Measurements from ENCODE around the gene MCAT.

The MCAT gene

DNA sequence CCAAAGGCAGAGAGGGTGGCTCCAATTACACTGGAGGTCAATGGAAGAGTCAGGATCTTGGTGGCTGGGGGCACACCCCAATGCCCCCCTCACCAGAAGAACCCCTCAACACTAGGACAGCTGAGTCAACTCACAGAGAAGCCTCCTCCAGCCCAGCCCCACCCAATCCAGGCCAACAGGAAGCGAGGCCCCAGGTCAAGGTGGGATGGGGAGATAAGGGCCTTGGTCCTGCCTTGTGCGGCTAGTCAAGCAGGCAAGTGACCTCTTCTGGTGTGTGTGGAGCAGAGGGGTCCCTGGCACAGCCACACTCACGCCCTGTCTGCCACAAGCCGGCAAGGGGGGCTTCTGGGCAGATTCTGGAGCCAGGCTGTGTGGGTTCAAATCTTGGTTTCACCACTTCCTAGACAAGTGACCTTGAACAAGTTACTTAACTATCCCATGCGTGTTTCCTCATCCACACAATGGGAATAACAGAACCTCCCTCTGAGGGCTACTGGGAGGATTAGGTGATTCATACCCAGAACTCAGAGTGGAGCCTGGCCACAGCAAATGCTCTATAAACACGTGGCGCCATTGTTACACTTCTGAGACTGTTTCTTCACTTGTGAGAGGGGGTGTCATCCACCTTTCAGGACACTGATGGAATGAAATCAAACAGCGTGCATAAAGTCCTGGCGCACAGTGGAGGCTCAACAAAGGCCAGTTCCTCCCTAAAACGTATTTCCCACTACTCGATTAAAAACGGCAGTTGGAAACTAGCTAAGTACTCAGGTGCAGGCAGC is 40.5 kb upstream of the MCAT start:
- Histone ChIP-seq H3K27ac (no peak overlapping the region), H3K4me3 (no peak overlapping the region)
- TF ChIP-seq, protein P1, sequence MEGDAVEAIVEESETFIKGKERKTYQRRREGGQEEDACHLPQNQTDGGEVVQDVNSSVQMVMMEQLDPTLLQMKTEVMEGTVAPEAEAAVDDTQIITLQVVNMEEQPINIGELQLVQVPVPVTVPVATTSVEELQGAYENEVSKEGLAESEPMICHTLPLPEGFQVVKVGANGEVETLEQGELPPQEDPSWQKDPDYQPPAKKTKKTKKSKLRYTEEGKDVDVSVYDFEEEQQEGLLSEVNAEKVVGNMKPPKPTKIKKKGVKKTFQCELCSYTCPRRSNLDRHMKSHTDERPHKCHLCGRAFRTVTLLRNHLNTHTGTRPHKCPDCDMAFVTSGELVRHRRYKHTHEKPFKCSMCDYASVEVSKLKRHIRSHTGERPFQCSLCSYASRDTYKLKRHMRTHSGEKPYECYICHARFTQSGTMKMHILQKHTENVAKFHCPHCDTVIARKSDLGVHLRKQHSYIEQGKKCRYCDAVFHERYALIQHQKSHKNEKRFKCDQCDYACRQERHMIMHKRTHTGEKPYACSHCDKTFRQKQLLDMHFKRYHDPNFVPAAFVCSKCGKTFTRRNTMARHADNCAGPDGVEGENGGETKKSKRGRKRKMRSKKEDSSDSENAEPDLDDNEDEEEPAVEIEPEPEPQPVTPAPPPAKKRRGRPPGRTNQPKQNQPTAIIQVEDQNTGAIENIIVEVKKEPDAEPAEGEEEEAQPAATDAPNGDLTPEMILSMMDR (IDR thresholded peaks at IDR 0.05): no peak
- DNase-seq (ENCODE audit: low spot score): no peak

DNA sequence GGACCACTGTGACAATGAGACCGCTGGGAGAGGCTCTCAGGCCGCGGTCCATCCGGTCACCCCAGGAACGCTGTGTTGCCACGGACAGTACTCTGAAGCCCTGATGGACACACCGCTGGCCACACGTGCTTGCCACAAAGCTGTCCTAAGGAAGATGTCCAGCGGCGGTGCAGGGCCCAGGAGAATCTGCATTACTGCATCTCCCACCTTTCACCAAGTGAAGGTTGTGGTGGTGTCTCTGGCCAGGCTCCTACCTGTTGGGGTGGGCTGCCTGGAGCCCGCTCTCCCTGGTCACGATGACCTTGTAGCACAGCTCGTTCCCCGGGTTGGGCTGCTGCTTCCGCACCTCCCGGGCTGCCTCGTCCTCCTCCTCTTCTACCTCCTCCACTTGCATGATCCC is 39.5 kb upstream of the MCAT start:
- TF ChIP-seq, protein P1 (IDR thresholded peaks at IDR 0.05): no peak
- H3K27ac ChIP-seq: no peak overlapping the region
- no peak overlapping the region for H3K4me3 ChIP-seq
- DNase-seq (ENCODE audit: low spot score): no peak

DNA sequence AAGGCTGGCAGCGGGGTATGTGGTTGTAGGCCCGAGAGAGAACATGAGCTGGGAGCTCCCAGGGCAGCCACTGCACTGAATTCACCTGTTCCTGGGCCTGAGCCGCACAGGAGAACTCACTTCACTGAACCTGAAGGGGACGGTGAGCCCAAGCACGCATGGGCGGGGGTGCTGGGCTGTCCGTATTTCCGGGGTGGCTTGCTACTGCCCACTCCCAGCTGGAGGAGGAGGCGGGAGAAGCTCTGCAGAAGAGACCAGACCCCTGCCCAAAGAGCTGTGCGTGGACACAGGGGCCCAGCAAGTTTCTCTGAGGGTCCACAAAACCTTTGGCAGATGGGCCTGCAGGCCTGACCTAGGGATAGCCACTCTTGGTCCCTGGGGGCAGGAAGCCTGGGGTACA is 38.9 kb upstream of the MCAT start:
- Histone ChIP-seq H3K27ac (no peak overlapping the region), H3K4me3 (no peak overlapping the region)
- DNase-seq (ENCODE audit: low spot score): no peak
- TF ChIP-seq, protein P1 (IDR thresholded peaks at IDR 0.05): no peak

DNA sequence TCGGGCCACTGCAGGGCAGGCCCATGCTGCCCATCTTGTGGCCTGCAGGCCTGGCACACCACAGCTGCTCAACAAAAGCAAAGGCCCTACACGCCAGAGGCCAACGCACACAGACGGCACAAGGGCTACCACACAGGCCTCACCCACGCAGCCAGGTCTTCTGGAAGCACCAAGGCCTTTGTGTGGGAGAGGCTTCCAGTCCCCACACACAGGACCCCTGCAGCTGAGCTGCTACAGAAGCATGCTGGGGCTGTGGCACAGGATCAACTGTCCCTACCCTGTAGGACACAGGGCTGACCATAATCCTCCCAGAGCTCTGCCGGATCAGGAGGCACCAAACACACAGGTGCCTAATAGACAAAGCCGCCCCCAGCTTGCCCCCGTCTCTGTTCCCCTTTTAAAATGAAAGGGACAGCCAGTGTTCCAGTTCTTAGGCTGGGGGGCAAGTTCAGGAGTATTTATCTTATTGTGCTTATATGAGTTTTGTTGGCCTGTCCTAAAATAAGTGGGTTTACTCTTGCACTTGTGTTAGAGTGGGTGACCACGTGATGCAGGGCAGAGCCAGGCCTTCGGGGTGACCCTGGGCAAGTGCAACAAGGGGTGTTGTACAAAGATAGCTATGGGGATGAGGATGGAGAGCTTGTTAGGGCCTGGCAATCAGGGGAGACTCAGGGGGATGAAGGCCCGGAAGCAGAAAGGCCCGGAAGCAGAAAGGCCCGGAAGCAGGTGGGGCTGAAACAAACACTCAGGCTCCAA is 38.3 kb upstream of the MCAT start:
- Histone ChIP-seq H3K27ac (no peak overlapping the region), H3K4me3 (no peak overlapping the region)
- TF ChIP-seq, protein P1 (IDR thresholded peaks at IDR 0.05): no peak
- no peak for DNase-seq (ENCODE audit: low spot score)

DNA sequence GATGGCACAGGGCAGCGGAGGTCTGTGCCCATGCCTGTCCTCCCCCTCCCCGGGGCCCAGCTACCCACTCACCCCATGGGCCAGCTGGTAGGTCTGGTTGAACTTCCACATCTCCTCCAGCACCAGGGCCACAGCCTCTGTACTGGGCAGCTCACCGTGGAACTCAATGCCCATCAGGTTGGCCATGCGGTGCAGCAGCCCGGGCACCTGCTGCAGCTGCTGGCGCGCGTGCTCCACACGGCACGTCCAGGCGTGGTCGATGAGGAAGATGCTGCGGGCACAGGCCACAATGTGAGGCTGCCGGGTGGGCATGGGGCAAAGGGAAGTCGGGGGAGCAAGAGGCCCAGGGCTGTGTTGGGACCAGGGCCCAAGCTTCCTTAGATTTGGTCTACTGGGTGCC is 37.5 kb upstream of the MCAT start:
- no peak for DNase-seq (ENCODE audit: low spot score)
- Histone ChIP-seq H3K27ac (no peak overlapping the region), H3K4me3 (no peak overlapping the region)
- TF ChIP-seq, protein P1 (IDR thresholded peaks at IDR 0.05): no peak

DNA sequence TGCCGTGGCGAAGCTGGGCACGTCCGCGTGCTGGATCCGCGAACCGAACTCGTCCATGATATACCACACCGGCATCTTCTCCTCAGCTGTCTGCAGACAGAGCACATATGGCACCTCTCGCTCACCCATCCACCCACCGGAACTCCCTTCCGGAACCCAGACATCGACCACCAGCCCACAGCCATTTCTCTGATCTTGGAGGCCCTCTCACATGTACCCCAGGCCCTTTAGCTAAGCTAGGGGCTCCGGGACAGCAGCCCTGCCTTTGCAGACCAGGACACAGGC is 36.7 kb upstream of the MCAT start:
- Histone ChIP-seq H3K27ac (no peak overlapping the region), H3K4me3 (no peak overlapping the region)
- TF ChIP-seq, protein P1 (IDR thresholded peaks at IDR 0.05): no peak
- DNase-seq (ENCODE audit: low spot score): no peak

All from coronary artery (tissue), 2 donors.